ENCODE measurements around the gene HDHD3.
A peak's percentile ranks its signal among the peaks of the same experiment; 100 is the strongest.

The HDHD3 gene

GRCh38 chr9:113361304-113362018 is 15.3 kb downstream of the HDHD3 start:
- no peak for DNase-seq

- no peak for DNase-seq
Observed at GRCh38 chr9:113360242-113360842, 16.4 kb downstream of the HDHD3 start.

GRCh38 chr9:113359385-113359784 is 17.4 kb downstream of the HDHD3 start:
- no peak for DNase-seq

- DNase-seq: no peak
Observed at GRCh38 chr9:113356686-113357292, 20.0 kb downstream of the HDHD3 start.

- no peak for DNase-seq
Observed at GRCh38 chr9:113355040-113355596, 21.7 kb downstream of the HDHD3 start.

GRCh38 chr9:113352411-113352810 is 24.4 kb downstream of the HDHD3 start:
- DNase-seq: no peak

- DNase-seq: no peak
Observed at GRCh38 chr9:113352006-113352405, 24.8 kb downstream of the HDHD3 start.

- peak; percentile 13 for DNase-seq
Observed at GRCh38 chr9:113350937-113351336, 25.8 kb downstream of the HDHD3 start.

GRCh38 chr9:113350107-113350661 is 26.6 kb downstream of the HDHD3 start:
- DNase-seq: no peak

- peak; percentile 50 for DNase-seq
Observed at GRCh38 chr9:113349445-113350094, 27.2 kb downstream of the HDHD3 start, which contains the start of gene BSPRY. Gene BSPRY, plus strand, starts transcription at chr9:113349541. Its CDS starts 39 bp downstream, at chr9:113349580.

- DNase-seq: no peak
Observed at GRCh38 chr9:113349066-113349444, 27.7 kb downstream of the HDHD3 start.

GRCh38 chr9:113348437-113348836 is 28.3 kb downstream of the HDHD3 start:
- DNase-seq: no peak

- no peak for DNase-seq
Observed at GRCh38 chr9:113345671-113346070, 31.1 kb downstream of the HDHD3 start.

- no peak for DNase-seq
Observed at GRCh38 chr9:113345190-113345589, 31.6 kb downstream of the HDHD3 start.

GRCh38 chr9:113343732-113344231 is 33.0 kb downstream of the HDHD3 start:
- peak; percentile 39 for DNase-seq

- DNase-seq: peak; percentile 59
Observed at GRCh38 chr9:113341712-113342410, 34.9 kb downstream of the HDHD3 start.

GRCh38 chr9:113340011-113340699 is 36.6 kb downstream of the HDHD3 start, which contains the start of gene WDR31:
Gene WDR31, minus strand, starts transcription at chr9:113340275. Its CDS starts 8,253 bp downstream, at chr9:113332022.
- peak; percentile 83 for DNase-seq

- DNase-seq: no peak
Observed at GRCh38 chr9:113337714-113338113, 39.1 kb downstream of the HDHD3 start.

GRCh38 chr9:113331780-113332179 is 45.0 kb downstream of the HDHD3 start:
- no peak for DNase-seq

GRCh38 chr9:113328045-113328782 is 48.6 kb downstream of the HDHD3 start:
- DNase-seq: no peak

GRCh38 chr9:113326230-113326629 is 50.6 kb downstream of the HDHD3 start:
- DNase-seq: no peak
